ENCODE data around the gene LRRC8A. TPM values are rescaled to one million over a fixed set of nuclear protein-coding genes. Genes with fewer than 3 reads are reported as not detected.

The LRRC8A gene
- total RNA-seq, 2 experiments from 2014 or later: 22.9 to 26.9 TPM

- peaks cover 12% of the 10 kb centered on the region for H3K4me1 ChIP-seq (ENCODE audit: insufficient read depth, low read length, poor library complexity, severe bottlenecking)
- POLR2A ChIA-PET: interaction anchor here (1.0 to 2.3 kb wide), 2 partner anchors 11 to 67 kb away, joined by 3 to 6 read pairs; no protein-coding TSS in a partner anchor
- intact Hi-C loops (cut with micrococcal nuclease; ENCODE audit: unreplicated experiment): loop anchor here (10.0 kb wide), 1 partner anchor 205 kb away; the partner anchor contains the start of gene ZDHHC12
- H3K79me2 ChIP-seq (ENCODE audit: insufficient read depth, low read depth, low read length): no peaks in the 10 kb centered on the region
- H3K36me3 ChIP-seq (ENCODE audit: insufficient read depth, low read length): peaks cover 24% of the 10 kb centered on the region
- H2AFZ ChIP-seq (ENCODE audit: low read length): no peak overlapping the region
- BruUV-seq (replicated peaks): no TSS peak
- no peaks in the 10 kb centered on the region for H4K20me1 ChIP-seq (ENCODE audit: insufficient read depth, low read length)
- no peak for TF ChIP-seq EZH2phosphoT487 (IDR thresholded peaks at IDR 0.05; ENCODE audit: borderline replicate concordance, low read depth, low read length)
- no peak for TF ChIP-seq CTCF (conservative IDR thresholded peaks at IDR 0.05; ENCODE audit: low read length)
- H3K27ac ChIP-seq (ENCODE audit: low read depth, low read length, poor library complexity, severe bottlenecking): no peak overlapping the region
- H3K9me2 ChIP-seq (ENCODE audit: insufficient read depth, low read length): no peaks in the 10 kb centered on the region
- H3K9me3 ChIP-seq (ENCODE audit: low read length): no peaks in the 10 kb centered on the region
- no peak overlapping the region for H3K4me2 ChIP-seq (ENCODE audit: low read length)
- DNase-seq (ENCODE audit: low spot score): no peak
- CTCF ChIA-PET (ENCODE audit: unreplicated experiment): interaction anchor here (0.6 to 1.4 kb wide), 3 partner anchors 47 to 67 kb away, joined by 3 to 5 read pairs (median 4); no protein-coding TSS in a partner anchor
- H3K4me3 ChIP-seq (ENCODE audit: low read depth, low read length, poor library complexity, severe bottlenecking): no peak overlapping the region
These were observed 47.6 kb downstream of the LRRC8A start for GRCh38 chr9:128929560-128929959.

GRCh38 chr9:128933731-128934130 is 51.8 kb downstream of the LRRC8A start:
- POLR2A ChIA-PET: interaction anchor here (0.5 to 0.7 kb wide), 4 partner anchors 9 to 78 kb away, joined by 3 to 5 read pairs (median 4); no protein-coding TSS in a partner anchor
- CTCF ChIA-PET (ENCODE audit: unreplicated experiment): interaction anchor here (0.8 kb wide), 1 partner anchor 95 kb away, joined by 3 read pairs; the partner anchor contains the start of gene SH3GLB2
- no peak overlapping the region for H3K4me2 ChIP-seq (ENCODE audit: low read length)
- DNase-seq (ENCODE audit: low spot score): no peak
- BruUV-seq (replicated peaks): no TSS peak
- intact Hi-C loops (cut with micrococcal nuclease; ENCODE audit: unreplicated experiment): no loop called here
- H3K9me3 ChIP-seq (ENCODE audit: low read length): no peaks in the 10 kb centered on the region
- no peaks in the 10 kb centered on the region for H3K4me1 ChIP-seq (ENCODE audit: insufficient read depth, low read length, poor library complexity, severe bottlenecking)
- no peaks in the 10 kb centered on the region for H3K79me2 ChIP-seq (ENCODE audit: insufficient read depth, low read depth, low read length)
- H3K9me2 ChIP-seq (ENCODE audit: insufficient read depth, low read length): no peaks in the 10 kb centered on the region
- no peak overlapping the region for H2AFZ ChIP-seq (ENCODE audit: low read length)
- peaks cover 11% of the 10 kb centered on the region for H3K36me3 ChIP-seq (ENCODE audit: insufficient read depth, low read length)
- H3K27ac ChIP-seq (ENCODE audit: low read depth, low read length, poor library complexity, severe bottlenecking): no peak overlapping the region
- no peaks in the 10 kb centered on the region for H4K20me1 ChIP-seq (ENCODE audit: insufficient read depth, low read length)
- H3K4me3 ChIP-seq (ENCODE audit: low read depth, low read length, poor library complexity, severe bottlenecking): no peak overlapping the region
- TF ChIP-seq EZH2phosphoT487 (IDR thresholded peaks at IDR 0.05; ENCODE audit: borderline replicate concordance, low read depth, low read length): no peak
- TF ChIP-seq CTCF (conservative IDR thresholded peaks at IDR 0.05; ENCODE audit: low read length): no peak

- Histone ChIP-seq H2AFZ (ENCODE audit: low read length) (no peak overlapping the region), H3K27ac (ENCODE audit: low read depth, low read length, poor library complexity, severe bottlenecking) (no peak overlapping the region), H3K9me2 (ENCODE audit: insufficient read depth, low read length) (no peaks in the 10 kb centered on the region), H3K9me3 (ENCODE audit: low read length) (no peaks in the 10 kb centered on the region), H4K20me1 (ENCODE audit: insufficient read depth, low read length) (no peaks in the 10 kb centered on the region), H3K36me3 (ENCODE audit: insufficient read depth, low read length) (peaks cover 11% of the 10 kb centered on the region), H3K4me3 (ENCODE audit: low read depth, low read length, poor library complexity, severe bottlenecking) (no peak overlapping the region), H3K79me2 (ENCODE audit: insufficient read depth, low read depth, low read length) (no peaks in the 10 kb centered on the region), H3K4me1 (ENCODE audit: insufficient read depth, low read length, poor library complexity, severe bottlenecking) (no peaks in the 10 kb centered on the region), H3K4me2 (ENCODE audit: low read length) (no peak overlapping the region)
- intact Hi-C loops (cut with micrococcal nuclease; ENCODE audit: unreplicated experiment): no loop called here
- ChIA-PET CTCF (ENCODE audit: unreplicated experiment) (no interaction called here), POLR2A (no interaction called here)
- TF ChIP-seq EZH2phosphoT487 (IDR thresholded peaks at IDR 0.05; ENCODE audit: borderline replicate concordance, low read depth, low read length) (no peak), CTCF (conservative IDR thresholded peaks at IDR 0.05; ENCODE audit: low read length) (no peak)
- no peak for DNase-seq (ENCODE audit: low spot score)
- no TSS peak for BruUV-seq (replicated peaks)
These were observed 54.4 kb downstream of the LRRC8A start for GRCh38 chr9:128936171-128936865.

Measured in OCI-LY7 (cell line).